ENCODE data around the gene RNASEH1. TPM values are rescaled to one million over a fixed set of nuclear protein-coding genes. Genes with fewer than 3 reads are reported as not detected.

The RNASEH1 gene
- total RNA-seq, 6 experiments from 2014 or later = 8.3 to 12.2 (median 10.0) TPM

- Histone ChIP-seq H3K36me3 (peaks cover 0 to 88% (median 20%) of the 10 kb centered on the region in 4 donors), H3K9me3 (no peaks in the 10 kb centered on the region), H3K4me3 (no peak overlapping the region), H3K4me1 (peaks cover 0 to 35% (median 3%) of the 10 kb centered on the region in 4 donors), H3K27ac (no peak overlapping the region), H3K27me3 (no peaks in the 10 kb centered on the region)
- TF ChIP-seq CTCF (IDR thresholded peaks at IDR 0.05) = no peak
- TF ChIP-seq POLR2A (IDR thresholded peaks at IDR 0.05) = no peak
- peak in 2 of 4 donors; percentile 39 to 56 for ATAC-seq
- 70% methylated on average over 4 of the region's 4 CpGs for WGBS (ENCODE audit: insufficient coverage, low coverage, low lambda C conversion rate, missing lambda C conversion rate)
- intact Hi-C loops (cut with DNase I) = no loop called here
- peak in 1 of 3 donors; percentile 16 for DNase-seq
Observed at GRCh38 chr2:3505771-3506170, 52.4 kb downstream of the RNASEH1 start.

GRCh38 chr2:3504741-3505140 is 53.4 kb downstream of the RNASEH1 start:
- Histone ChIP-seq H3K9me3 (no peaks in the 10 kb centered on the region), H3K27me3 (no peaks in the 10 kb centered on the region), H3K27ac (no peak overlapping the region), H3K4me1 (peaks cover 0 to 35% (median 3%) of the 10 kb centered on the region in 4 donors), H3K4me3 (no peak overlapping the region), H3K36me3 (peaks cover 0 to 88% (median 27%) of the 10 kb centered on the region in 4 donors)
- intact Hi-C loops (cut with DNase I) = no loop called here
- ATAC-seq = no peak
- no peak for DNase-seq
- 64% methylated on average over 5 of the region's 5 CpGs for WGBS (ENCODE audit: insufficient coverage, low coverage, low lambda C conversion rate, missing lambda C conversion rate)
- TF ChIP-seq CTCF (IDR thresholded peaks at IDR 0.05) (no peak), POLR2A (IDR thresholded peaks at IDR 0.05) (no peak)

- H3K4me1 ChIP-seq = peaks cover 0 to 35% (median 3%) of the 10 kb centered on the region in 4 donors
- TF ChIP-seq CTCF (IDR thresholded peaks at IDR 0.05) (no peak), POLR2A (IDR thresholded peaks at IDR 0.05) (no peak)
- peaks cover 2 to 91% (median 35%) of the 10 kb centered on the region in 4 donors for H3K36me3 ChIP-seq
- H3K9me3 ChIP-seq = no peaks in the 10 kb centered on the region
- H3K27me3 ChIP-seq = no peaks in the 10 kb centered on the region
- ATAC-seq = peak in 2 of 4 donors; percentile 26 to 44
- 61% methylated on average over 11 of the region's 13 CpGs for WGBS (ENCODE audit: insufficient coverage, low coverage, low lambda C conversion rate, missing lambda C conversion rate)
- H3K4me3 ChIP-seq = no peak overlapping the region
- intact Hi-C loops (cut with DNase I) = no loop called here
- no peak overlapping the region for H3K27ac ChIP-seq
- DNase-seq = peak in 2 of 3 donors; percentile 52 to 57
Observed at GRCh38 chr2:3503483-3503882, 54.6 kb downstream of the RNASEH1 start.

- H3K36me3 ChIP-seq = peaks cover 6 to 91% (median 37%) of the 10 kb centered on the region in 4 donors
- intact Hi-C loops (cut with DNase I) = no loop called here
- ATAC-seq (no peak), DNase-seq (peak in 1 of 3 donors; percentile 17)
- no peaks in the 10 kb centered on the region for H3K27me3 ChIP-seq
- no peaks in the 10 kb centered on the region for H3K9me3 ChIP-seq
- peaks cover 0 to 35% (median 3%) of the 10 kb centered on the region in 4 donors for H3K4me1 ChIP-seq
- no peak for TF ChIP-seq POLR2A (IDR thresholded peaks at IDR 0.05)
- no peak for TF ChIP-seq CTCF (IDR thresholded peaks at IDR 0.05)
- WGBS (ENCODE audit: insufficient coverage, low coverage, low lambda C conversion rate, missing lambda C conversion rate) = 100% methylated on average over 10 of the region's 14 CpGs
- H3K27ac ChIP-seq = no peak overlapping the region
- no peak overlapping the region for H3K4me3 ChIP-seq
Observed at GRCh38 chr2:3503046-3503445, 55.1 kb downstream of the RNASEH1 start.
